ENCODE measurements around the gene AGAP1.

DNA sequence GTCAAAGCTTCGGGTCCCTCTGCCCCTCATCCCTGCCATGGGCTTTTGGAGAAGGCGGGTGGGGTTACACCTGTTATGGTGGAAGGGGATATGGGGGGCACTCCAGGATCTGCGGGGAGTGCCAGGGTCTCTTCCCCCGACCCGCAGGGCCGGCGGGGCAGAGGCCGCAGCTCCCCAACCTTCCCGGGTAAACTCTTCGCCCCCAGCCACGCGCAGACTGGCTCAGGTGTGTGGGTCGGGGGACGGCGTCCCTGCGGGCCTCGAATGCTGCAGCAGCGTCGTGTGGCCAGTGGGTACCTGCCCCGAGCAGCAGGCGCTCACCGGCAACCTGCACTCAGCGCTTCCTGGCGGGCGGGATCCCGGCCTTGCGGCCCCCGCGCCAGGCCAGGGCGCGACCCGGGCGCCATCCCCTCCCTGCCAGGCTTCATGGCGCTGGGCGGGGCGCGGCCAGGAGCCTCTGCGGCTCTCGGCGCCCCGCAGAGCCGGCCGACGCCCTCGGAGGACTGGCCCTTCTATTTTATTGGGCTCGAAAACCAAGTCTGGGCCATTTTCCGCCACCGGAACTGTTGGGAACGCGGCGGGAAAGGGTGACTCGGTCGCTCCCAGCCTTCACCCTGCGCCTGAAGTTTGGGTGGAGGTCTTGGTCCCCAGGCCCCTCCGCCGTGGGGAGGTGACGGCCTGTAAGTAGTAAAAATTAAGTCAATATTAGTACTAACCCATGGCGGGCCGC is 669.8 kb downstream of the AGAP1 start:
- TF ChIP-seq, protein P1, sequence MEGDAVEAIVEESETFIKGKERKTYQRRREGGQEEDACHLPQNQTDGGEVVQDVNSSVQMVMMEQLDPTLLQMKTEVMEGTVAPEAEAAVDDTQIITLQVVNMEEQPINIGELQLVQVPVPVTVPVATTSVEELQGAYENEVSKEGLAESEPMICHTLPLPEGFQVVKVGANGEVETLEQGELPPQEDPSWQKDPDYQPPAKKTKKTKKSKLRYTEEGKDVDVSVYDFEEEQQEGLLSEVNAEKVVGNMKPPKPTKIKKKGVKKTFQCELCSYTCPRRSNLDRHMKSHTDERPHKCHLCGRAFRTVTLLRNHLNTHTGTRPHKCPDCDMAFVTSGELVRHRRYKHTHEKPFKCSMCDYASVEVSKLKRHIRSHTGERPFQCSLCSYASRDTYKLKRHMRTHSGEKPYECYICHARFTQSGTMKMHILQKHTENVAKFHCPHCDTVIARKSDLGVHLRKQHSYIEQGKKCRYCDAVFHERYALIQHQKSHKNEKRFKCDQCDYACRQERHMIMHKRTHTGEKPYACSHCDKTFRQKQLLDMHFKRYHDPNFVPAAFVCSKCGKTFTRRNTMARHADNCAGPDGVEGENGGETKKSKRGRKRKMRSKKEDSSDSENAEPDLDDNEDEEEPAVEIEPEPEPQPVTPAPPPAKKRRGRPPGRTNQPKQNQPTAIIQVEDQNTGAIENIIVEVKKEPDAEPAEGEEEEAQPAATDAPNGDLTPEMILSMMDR (IDR thresholded peaks at IDR 0.05; ENCODE audit: low read depth, low read length, missing input control): no peak
- TF ChIP-seq EGR1 (IDR thresholded peaks at IDR 0.05; ENCODE audit: low read depth in 2 of 2): no peak
- TF ChIP-seq RAD21 (IDR thresholded peaks at IDR 0.05): no peak
- no peak for TF ChIP-seq GABPA (IDR thresholded peaks at IDR 0.05 in 1 of 2, conservative IDR thresholded peaks at IDR 0.05 in 1 of 2)
- TF ChIP-seq YY1 (IDR thresholded peaks at IDR 0.05): no peak
- TF ChIP-seq TAF1 (conservative IDR thresholded peaks at IDR 0.05): no peak
- TF ChIP-seq, protein P2, sequence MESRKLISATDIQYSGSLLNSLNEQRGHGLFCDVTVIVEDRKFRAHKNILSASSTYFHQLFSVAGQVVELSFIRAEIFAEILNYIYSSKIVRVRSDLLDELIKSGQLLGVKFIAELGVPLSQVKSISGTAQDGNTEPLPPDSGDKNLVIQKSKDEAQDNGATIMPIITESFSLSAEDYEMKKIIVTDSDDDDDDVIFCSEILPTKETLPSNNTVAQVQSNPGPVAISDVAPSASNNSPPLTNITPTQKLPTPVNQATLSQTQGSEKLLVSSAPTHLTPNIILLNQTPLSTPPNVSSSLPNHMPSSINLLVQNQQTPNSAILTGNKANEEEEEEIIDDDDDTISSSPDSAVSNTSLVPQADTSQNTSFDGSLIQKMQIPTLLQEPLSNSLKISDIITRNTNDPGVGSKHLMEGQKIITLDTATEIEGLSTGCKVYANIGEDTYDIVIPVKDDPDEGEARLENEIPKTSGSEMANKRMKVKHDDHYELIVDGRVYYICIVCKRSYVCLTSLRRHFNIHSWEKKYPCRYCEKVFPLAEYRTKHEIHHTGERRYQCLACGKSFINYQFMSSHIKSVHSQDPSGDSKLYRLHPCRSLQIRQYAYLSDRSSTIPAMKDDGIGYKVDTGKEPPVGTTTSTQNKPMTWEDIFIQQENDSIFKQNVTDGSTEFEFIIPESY (IDR thresholded peaks at IDR 0.05): no peak
- no peak for TF ChIP-seq SP1 (IDR thresholded peaks at IDR 0.05)
- TF ChIP-seq, protein P3, sequence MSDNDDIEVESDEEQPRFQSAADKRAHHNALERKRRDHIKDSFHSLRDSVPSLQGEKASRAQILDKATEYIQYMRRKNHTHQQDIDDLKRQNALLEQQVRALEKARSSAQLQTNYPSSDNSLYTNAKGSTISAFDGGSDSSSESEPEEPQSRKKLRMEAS (IDR thresholded peaks at IDR 0.05): no peak
- no peak for TF ChIP-seq RXRA (IDR thresholded peaks at IDR 0.05)
- TF ChIP-seq, protein P4, sequence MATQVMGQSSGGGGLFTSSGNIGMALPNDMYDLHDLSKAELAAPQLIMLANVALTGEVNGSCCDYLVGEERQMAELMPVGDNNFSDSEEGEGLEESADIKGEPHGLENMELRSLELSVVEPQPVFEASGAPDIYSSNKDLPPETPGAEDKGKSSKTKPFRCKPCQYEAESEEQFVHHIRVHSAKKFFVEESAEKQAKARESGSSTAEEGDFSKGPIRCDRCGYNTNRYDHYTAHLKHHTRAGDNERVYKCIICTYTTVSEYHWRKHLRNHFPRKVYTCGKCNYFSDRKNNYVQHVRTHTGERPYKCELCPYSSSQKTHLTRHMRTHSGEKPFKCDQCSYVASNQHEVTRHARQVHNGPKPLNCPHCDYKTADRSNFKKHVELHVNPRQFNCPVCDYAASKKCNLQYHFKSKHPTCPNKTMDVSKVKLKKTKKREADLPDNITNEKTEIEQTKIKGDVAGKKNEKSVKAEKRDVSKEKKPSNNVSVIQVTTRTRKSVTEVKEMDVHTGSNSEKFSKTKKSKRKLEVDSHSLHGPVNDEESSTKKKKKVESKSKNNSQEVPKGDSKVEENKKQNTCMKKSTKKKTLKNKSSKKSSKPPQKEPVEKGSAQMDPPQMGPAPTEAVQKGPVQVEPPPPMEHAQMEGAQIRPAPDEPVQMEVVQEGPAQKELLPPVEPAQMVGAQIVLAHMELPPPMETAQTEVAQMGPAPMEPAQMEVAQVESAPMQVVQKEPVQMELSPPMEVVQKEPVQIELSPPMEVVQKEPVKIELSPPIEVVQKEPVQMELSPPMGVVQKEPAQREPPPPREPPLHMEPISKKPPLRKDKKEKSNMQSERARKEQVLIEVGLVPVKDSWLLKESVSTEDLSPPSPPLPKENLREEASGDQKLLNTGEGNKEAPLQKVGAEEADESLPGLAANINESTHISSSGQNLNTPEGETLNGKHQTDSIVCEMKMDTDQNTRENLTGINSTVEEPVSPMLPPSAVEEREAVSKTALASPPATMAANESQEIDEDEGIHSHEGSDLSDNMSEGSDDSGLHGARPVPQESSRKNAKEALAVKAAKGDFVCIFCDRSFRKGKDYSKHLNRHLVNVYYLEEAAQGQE (IDR thresholded peaks at IDR 0.05): no peak
- TF ChIP-seq NR2F2 (IDR thresholded peaks at IDR 0.05): no peak
- no peak for TF ChIP-seq HNF4A (conservative IDR thresholded peaks at IDR 0.05)

All from liver (tissue), 3 donors.